OCI-LY1 (cell line): ENCODE measurements around the gene ELL2.

Experiments used
- H2AFZ ChIP-seq: fragments of 200-600 bp; sonication (generic), shearing (Covaris generic); 2 replicates; pipeline ENCODE4 v1.6.0; 2014; ENCODE audit warnings: antibody characterized with exemption, mild to moderate bottlenecking, low read length
- H3F3A ChIP-seq: fragments of 200-600 bp; sonication (generic), shearing (Covaris generic); 2 replicates; pipeline ENCODE4 v1.6.0; 2014; ENCODE audit warnings: mild to moderate bottlenecking, antibody characterized with exemption, low read length, moderate library complexity; ENCODE audit not compliant: insufficient read depth
- H3K27ac ChIP-seq: fragments of 200-600 bp; sonication (generic); 2 replicates; pipeline ENCODE4 v1.5.1; 2014; ENCODE audit warnings: low read length, mixed run types, mild to moderate bottlenecking, low read depth; ENCODE audit not compliant: poor library complexity, severe bottlenecking
- H3K27me3 ChIP-seq: fragments of 200-600 bp; sonication (generic); 2 replicates; pipeline ENCODE4 v1.6.0; 2014; ENCODE audit warnings: antibody characterized with exemption, mild to moderate bottlenecking, low read length, moderate library complexity; ENCODE audit not compliant: insufficient read depth
- H3K36me3 ChIP-seq: fragments of 200-600 bp; sonication (generic); 2 replicates; pipeline ENCODE4 v1.6.1; 2014; ENCODE audit warnings: mild to moderate bottlenecking, antibody characterized with exemption, low read length, moderate library complexity, mixed read lengths; ENCODE audit not compliant: insufficient read depth
- H3K4me1 ChIP-seq: fragments of 200-600 bp; sonication (generic); 2 replicates; pipeline ENCODE4 v1.5.1; 2014; ENCODE audit warnings: mild to moderate bottlenecking, low read length, moderate library complexity; ENCODE audit not compliant: insufficient read depth, severe bottlenecking
- H3K4me2 ChIP-seq: fragments of 200-600 bp; sonication (generic), shearing (Covaris generic); 2 replicates; pipeline ENCODE4 v1.6.1; 2014; ENCODE audit warnings: low read length
- H3K4me3 ChIP-seq: fragments of 200-600 bp; sonication (generic); 2 replicates; pipeline ENCODE4 v1.5.1; 2014; ENCODE audit warnings: low read length, low read depth, mild to moderate bottlenecking, mixed read lengths; ENCODE audit not compliant: poor library complexity, severe bottlenecking
- H3K79me2 ChIP-seq: fragments of 200-600 bp; shearing (Covaris generic); 2 replicates; pipeline ENCODE4 v1.6.1; 2016; ENCODE audit warnings: mixed run types, low read length, mixed read lengths; ENCODE audit not compliant: insufficient read depth
- H3K9ac ChIP-seq: fragments of 200-600 bp; sonication (generic), shearing (Covaris generic); 2 replicates; pipeline ENCODE4 v1.6.1; 2014; ENCODE audit warnings: mild to moderate bottlenecking, low read length, mixed read lengths
- H3K9me2 ChIP-seq: fragments of 200-600 bp; sonication (generic), shearing (Covaris generic); 2 replicates; pipeline ENCODE4 v1.6.1; 2014; ENCODE audit warnings: low read depth, mild to moderate bottlenecking, low read length, mixed read lengths
- H3K9me3 ChIP-seq: fragments of 200-600 bp; shearing (Covaris generic); 2 replicates; pipeline ENCODE4 v1.6.1; 2014; ENCODE audit warnings: low read length, mixed read lengths
- H4K20me1 ChIP-seq: fragments of 200-600 bp; sonication (generic), shearing (Covaris generic); 2 replicates; pipeline ENCODE4 v1.6.0; 2016; ENCODE audit warnings: mild to moderate bottlenecking, low read length; ENCODE audit not compliant: insufficient read depth
- CTCF ChIP-seq: fragments of 200-600 bp; sonication (generic), shearing (Covaris generic); IDR thresholded peaks from 2 replicates; pipeline ENCODE4 v1.5.1; 2017; ENCODE audit warnings: mild to moderate bottlenecking, antibody characterized with exemption, low read length, moderate library complexity, mixed read lengths
- EZH2 ChIP-seq: fragments of 200-600 bp; sonication (generic), shearing (Covaris generic); IDR thresholded peaks from 2 replicates; pipeline ENCODE4 v1.8.0; 2017; ENCODE audit warnings: borderline replicate concordance, mixed run types, mild to moderate bottlenecking, antibody characterized with exemption, low read length, moderate library complexity, mixed read lengths

Gene ELL2

GRCh38 chr5:96004087-96004486 is 42.4 kb upstream of the ELL2 start:
- Histone ChIP-seq H3K27ac (no peak overlapping the region), H3F3A (no peaks in the 10 kb centered on the region), H3K36me3 (no peaks in the 10 kb centered on the region), H3K79me2 (no peaks in the 10 kb centered on the region), H3K9ac (no peak overlapping the region), H2AFZ (no peak overlapping the region), H3K4me3 (no peak overlapping the region), H4K20me1 (no peaks in the 10 kb centered on the region), H3K27me3 (no peaks in the 10 kb centered on the region), H3K4me1 (no peaks in the 10 kb centered on the region), H3K9me2 (no peaks in the 10 kb centered on the region), H3K9me3 (no peaks in the 10 kb centered on the region), H3K4me2 (no peak overlapping the region)
- TF ChIP-seq CTCF (no peak), EZH2 (no peak)

GRCh38 chr5:96001262-96001661 is 39.6 kb upstream of the ELL2 start:
- no peak overlapping the region for H3K4me2 ChIP-seq
- no peak overlapping the region for H3K4me3 ChIP-seq
- H2AFZ ChIP-seq, result no peak overlapping the region
- H3F3A ChIP-seq, result no peaks in the 10 kb centered on the region
- H3K9me3 ChIP-seq, result no peaks in the 10 kb centered on the region
- H3K9me2 ChIP-seq, result no peaks in the 10 kb centered on the region
- H3K27ac ChIP-seq, result no peak overlapping the region
- H4K20me1 ChIP-seq, result no peaks in the 10 kb centered on the region
- no peaks in the 10 kb centered on the region for H3K4me1 ChIP-seq
- no peaks in the 10 kb centered on the region for H3K79me2 ChIP-seq
- TF ChIP-seq CTCF, result no peak
- TF ChIP-seq EZH2, result no peak
- H3K36me3 ChIP-seq, result no peaks in the 10 kb centered on the region
- H3K27me3 ChIP-seq, result no peaks in the 10 kb centered on the region
- no peak overlapping the region for H3K9ac ChIP-seq

- no peaks in the 10 kb centered on the region for H3K27me3 ChIP-seq
- H3K27ac ChIP-seq, result no peak overlapping the region
- no peak overlapping the region for H3K4me3 ChIP-seq
- H4K20me1 ChIP-seq, result no peaks in the 10 kb centered on the region
- H3K4me1 ChIP-seq, result no peaks in the 10 kb centered on the region
- H3K79me2 ChIP-seq, result no peaks in the 10 kb centered on the region
- H2AFZ ChIP-seq, result no peak overlapping the region
- TF ChIP-seq CTCF, result no peak
- TF ChIP-seq EZH2, result no peak
- no peak overlapping the region for H3K9ac ChIP-seq
- H3K4me2 ChIP-seq, result no peak overlapping the region
- no peaks in the 10 kb centered on the region for H3F3A ChIP-seq
- H3K36me3 ChIP-seq, result no peaks in the 10 kb centered on the region
- H3K9me2 ChIP-seq, result no peaks in the 10 kb centered on the region
- no peaks in the 10 kb centered on the region for H3K9me3 ChIP-seq
Measured at GRCh38 chr5:96000308-96000707, 38.7 kb upstream of the ELL2 start.
